SK-N-SH treated with all-trans-retinoic acid at 6 μM for 48 hours (cell line): ENCODE results near the gene PCDH17.
A peak's percentile ranks its signal among the peaks of the same experiment; 100 is the strongest.

Experiments used
- ATAC-seq: fragments of 200-7000 bp; cut with Tn5 transposase; 3 replicates; pipeline ENCODE4 v1.9.1; 2020; ENCODE audit warnings: mild to moderate bottlenecking, moderate library complexity
- ARNTL ChIP-seq: fragments of 450-650 bp; formaldehyde crosslinking; IDR thresholded peaks from 2 replicates; pipeline ENCODE4 v1.5.0; 2020; ENCODE audit warnings: low read depth, mild to moderate bottlenecking, moderate library complexity, borderline replicate concordance
- BACH2 ChIP-seq: fragments of 250-450 bp; sonication (Bioruptor Pico); IDR thresholded peaks from 2 replicates; pipeline ENCODE4 v1.9.0; 2021; ENCODE audit warnings: mild to moderate bottlenecking, borderline replicate concordance
- CREB5 ChIP-seq: fragments of 250-450 bp; sonication (Bioruptor Pico); IDR thresholded peaks from 2 replicates; pipeline ENCODE4 v1.5.1; 2020; ENCODE audit warnings: low read depth, mild to moderate bottlenecking, moderate library complexity
- ESRRG ChIP-seq: fragments of 250-450 bp; sonication (Bioruptor Pico); IDR thresholded peaks from 2 replicates; pipeline ENCODE4 v1.6.1; 2021; ENCODE audit warnings: mild to moderate bottlenecking
- GLIS3 ChIP-seq: fragments of 250-450 bp; sonication (Bioruptor Pico); IDR thresholded peaks from 2 replicates; pipeline ENCODE4 v1.5.0; 2020; ENCODE audit warnings: mild to moderate bottlenecking, moderate library complexity
- ISL1 ChIP-seq: fragments of 250-450 bp; sonication (Bioruptor Pico); IDR thresholded peaks from 2 replicates; pipeline ENCODE4 v2.1.2; 2022; ENCODE audit warnings: mild to moderate bottlenecking, moderate library complexity
- OSR1 ChIP-seq: fragments of 250-450 bp; sonication (Bioruptor Pico); IDR thresholded peaks from 2 replicates; pipeline ENCODE4 v1.8.0; 2022; ENCODE audit warnings: moderate library complexity, mild to moderate bottlenecking, inconsistent platforms
- PATZ1 ChIP-seq: fragments of 250-450 bp; sonication (Bioruptor Pico); IDR thresholded peaks from 2 replicates; pipeline ENCODE4 v1.8.0; 2020; ENCODE audit warnings: mild to moderate bottlenecking, moderate library complexity, borderline replicate concordance
- POU6F1 ChIP-seq: fragments of 250-450 bp; sonication (Bioruptor Pico); IDR thresholded peaks from 2 replicates; pipeline ENCODE4 v1.8.0; 2021; ENCODE audit warnings: low read depth, mild to moderate bottlenecking, moderate library complexity, borderline replicate concordance
- PPARA ChIP-seq: fragments of 250-450 bp; sonication (Bioruptor Pico); IDR thresholded peaks from 2 replicates; pipeline ENCODE4 v1.5.0; 2020; ENCODE audit warnings: mild to moderate bottlenecking, borderline replicate concordance
- RARB ChIP-seq: fragments of 250-450 bp; sonication (Bioruptor Pico); IDR thresholded peaks from 2 replicates; pipeline ENCODE4 v1.8.0; 2021; ENCODE audit warnings: mild to moderate bottlenecking, moderate library complexity
- SNAI2 ChIP-seq: fragments of 250-450 bp; sonication (Bioruptor Pico); IDR thresholded peaks from 2 replicates; pipeline ENCODE4 v1.5.0; 2020; ENCODE audit warnings: mild to moderate bottlenecking, moderate library complexity
- TOX ChIP-seq: fragments of 250-450 bp; sonication (Bioruptor Pico); IDR thresholded peaks from 2 replicates; pipeline ENCODE4 v1.8.0; 2021; ENCODE audit warnings: mild to moderate bottlenecking, moderate library complexity, borderline replicate concordance
- TSHZ2 ChIP-seq: fragments of 250-450 bp; sonication (Bioruptor Pico); IDR thresholded peaks from 2 replicates; pipeline ENCODE4 v1.5.0; 2020; ENCODE audit warnings: mild to moderate bottlenecking, moderate library complexity
- ZC3H10 ChIP-seq: fragments of 250-450 bp; sonication (Bioruptor Pico); IDR thresholded peaks from 2 replicates; pipeline ENCODE4 v1.5.1; 2021; ENCODE audit warnings: mild to moderate bottlenecking, moderate library complexity
- ZFP3 ChIP-seq: fragments of 250-450 bp; sonication (Bioruptor Pico); IDR thresholded peaks from 2 replicates; pipeline ENCODE4 v1.5.0; 2020; ENCODE audit warnings: mild to moderate bottlenecking, moderate library complexity
- ZFP30 ChIP-seq: fragments of 450-650 bp; formaldehyde crosslinking; IDR thresholded peaks from 2 replicates; pipeline ENCODE4 v1.5.0; 2022; ENCODE audit warnings: mild to moderate bottlenecking, moderate library complexity
- ZNF565 ChIP-seq: fragments of 450-650 bp; formaldehyde crosslinking; conservative IDR thresholded peaks from 2 replicates; pipeline ENCODE4 v1.5.0; 2020; ENCODE audit warnings: low read depth, mild to moderate bottlenecking, moderate library complexity
- ZNF8 ChIP-seq: fragments of 450-650 bp; formaldehyde crosslinking; IDR thresholded peaks from 2 replicates; pipeline ENCODE4 v1.5.0; 2020; ENCODE audit warnings: mild to moderate bottlenecking, moderate library complexity

The PCDH17 gene

GRCh38 chr13:57631596-57632275, at the start of gene PCDH17:
Gene PCDH17, plus strand, starts transcription at chr13:57631744. Its CDS starts 803 bp downstream, at chr13:57632547.
- TF ChIP-seq PATZ1 (CRISPR knock-in tag) = no peak
- peak; percentile 11; the same call in 1 of the 2 replicates for TF ChIP-seq ZFP3 (CRISPR knock-in tag)
- ATAC-seq = peak; percentile 36

GRCh38 chr13:57582032-57582431, 49.5 kb upstream of the PCDH17 start:
- TF ChIP-seq GLIS3 = no peak
- ATAC-seq = no peak

GRCh38 chr13:57583529-57583928, 48.0 kb upstream of the PCDH17 start:
- ATAC-seq = no peak
- TF ChIP-seq POU6F1 (CRISPR knock-in tag) (no peak), ARNTL (CRISPR knock-in tag) (no peak), OSR1 (CRISPR knock-in tag) (no peak), TSHZ2 (CRISPR knock-in tag) (no peak), ZC3H10 (CRISPR knock-in tag) (no peak), ESRRG (no peak), ZFP3 (CRISPR knock-in tag) (no peak), ZFP30 (CRISPR knock-in tag) (no peak), ISL1 (CRISPR knock-in tag) (no peak), GLIS3 (no peak)

- no peak for TF ChIP-seq RARB (CRISPR knock-in tag)
- no peak for TF ChIP-seq ISL1 (CRISPR knock-in tag)
- TF ChIP-seq ZNF565 (CRISPR knock-in tag) = no peak
- TF ChIP-seq TSHZ2 (CRISPR knock-in tag) = no peak
- no peak for TF ChIP-seq ARNTL (CRISPR knock-in tag)
- TF ChIP-seq BACH2 (CRISPR knock-in tag) = no peak
- no peak for TF ChIP-seq OSR1 (CRISPR knock-in tag)
- no peak for TF ChIP-seq TOX (CRISPR knock-in tag)
- no peak for TF ChIP-seq CREB5
- TF ChIP-seq POU6F1 (CRISPR knock-in tag) = no peak
- TF ChIP-seq ZFP30 (CRISPR knock-in tag) = no peak
- TF ChIP-seq ZC3H10 (CRISPR knock-in tag) = no peak
- no peak for TF ChIP-seq PPARA (CRISPR knock-in tag)
- TF ChIP-seq ESRRG = no peak
- no peak for TF ChIP-seq ZNF8 (CRISPR knock-in tag)
- no peak for TF ChIP-seq SNAI2 (CRISPR knock-in tag)
- no peak for TF ChIP-seq ZFP3 (CRISPR knock-in tag)
- TF ChIP-seq, all 23 proteins: peak for 0
- ATAC-seq = no peak
These were observed 42.9 kb upstream of the PCDH17 start for GRCh38 chr13:57588639-57589038.
